NB4 (cell line): ENCODE data around the gene FCMR.

ENCODE experiments used
- CTCF ChIP-seq: IDR thresholded peaks from one replicate; pipeline ENCODE4 v1.5.1; 2012; ENCODE audit warnings: low read depth, low read length
- POLR2A ChIP-seq: IDR thresholded peaks from 2 replicates; pipeline ENCODE4 v1.6.1; 2011; ENCODE audit warnings: mild to moderate bottlenecking; ENCODE audit not compliant: insufficient read length; ENCODE audit errors: extremely low read depth
- TF ChIP-seq, protein P1 (sequence below): IDR thresholded peaks from 2 replicates; pipeline ENCODE4 v1.6.1; 2011; ENCODE audit warnings: low read depth, low read length

DNA sequence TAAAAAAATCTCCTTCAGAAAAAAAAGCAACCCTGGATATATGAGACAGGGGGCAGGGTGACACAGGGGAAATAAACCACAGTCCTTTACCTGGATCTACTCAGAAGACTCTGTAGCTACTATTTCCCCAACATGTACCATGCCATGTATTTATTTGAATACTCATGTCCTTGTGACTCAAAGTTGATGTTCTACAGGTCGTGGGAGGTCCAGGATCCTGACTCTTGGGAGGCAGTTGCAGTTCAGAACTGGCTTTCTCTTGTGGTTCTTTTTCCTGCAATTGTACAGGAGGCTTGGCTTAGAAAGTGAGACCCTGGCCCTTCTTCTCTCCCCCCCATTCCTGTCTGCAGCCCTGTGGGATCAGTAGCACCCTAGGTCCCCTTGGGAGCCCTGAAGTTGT, 30.3 kb downstream of the FCMR start:
- no peak for TF ChIP-seq CTCF
- TF ChIP-seq, protein P1, sequence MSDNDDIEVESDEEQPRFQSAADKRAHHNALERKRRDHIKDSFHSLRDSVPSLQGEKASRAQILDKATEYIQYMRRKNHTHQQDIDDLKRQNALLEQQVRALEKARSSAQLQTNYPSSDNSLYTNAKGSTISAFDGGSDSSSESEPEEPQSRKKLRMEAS: no peak
- TF ChIP-seq POLR2A: no peak
